Neural cell (in vitro differentiated cells): Measurements from ENCODE around the gene CPNE4. TPM values are rescaled to one million over a fixed set of nuclear protein-coding genes. Genes with fewer than 3 reads are reported as not detected.
"Not testable (repeated sequence)": the region's sequence is repeated elsewhere in the genome, so short reads cannot be mapped to it uniquely, and the experiment has no call there.

Experiments
- H2AFZ ChIP-seq: fragments of 200-600, 300-800 bp; sonication (generic), shearing (Covaris generic); 2 replicates; pipeline ENCODE4 v1.6.0; 2014; ENCODE audit warnings: low read depth, mild to moderate bottlenecking, antibody characterized with exemption, low read length, moderate library complexity
- H3F3A ChIP-seq: fragments of 200-600 bp; shearing (Covaris generic); 2 replicates; pipeline ENCODE4 v1.6.1; 2016; ENCODE audit warnings: mild to moderate bottlenecking, moderate library complexity, mixed read lengths, antibody characterized with exemption, low read length; ENCODE audit not compliant: insufficient read depth, poor library complexity, severe bottlenecking
- H3K27ac ChIP-seq: fragments of 200-600, 300-800 bp; sonication (generic), shearing (Covaris generic); 2 replicates; pipeline ENCODE4 v1.5.1; 2014; ENCODE audit warnings: mild to moderate bottlenecking, low read length, moderate library complexity
- H3K27me3 ChIP-seq: fragments of 300-800, 200-600 bp; sonication (generic), shearing (Covaris generic); 2 replicates; pipeline ENCODE4 v1.6.0; 2014; ENCODE audit warnings: mild to moderate bottlenecking, low read depth, low read length, moderate library complexity; ENCODE audit not compliant: insufficient read depth
- H3K36me3 ChIP-seq: fragments of 300-800, 200-600 bp; sonication (generic), shearing (Covaris generic); 2 replicates; pipeline ENCODE4 v1.5.1; 2014; ENCODE audit warnings: mild to moderate bottlenecking, antibody characterized with exemption, low read length, moderate library complexity; ENCODE audit not compliant: insufficient read depth
- H3K4me2 ChIP-seq: fragments of 300-800, 200-600 bp; sonication (generic), shearing (Covaris generic); 2 replicates; pipeline ENCODE4 v1.6.0; 2014; ENCODE audit warnings: mild to moderate bottlenecking, low read length
- H3K4me3 ChIP-seq: fragments of 300-800, 200-600 bp; sonication (generic), shearing (Covaris generic); 2 replicates; pipeline ENCODE4 v1.5.1; 2014; ENCODE audit warnings: mild to moderate bottlenecking, low read length, moderate library complexity
- H3K79me2 ChIP-seq: fragments of 200-600 bp; shearing (Covaris generic); replicated peaks from 2 replicates; pipeline ENCODE4 v1.6.0; 2014; ENCODE audit warnings: mild to moderate bottlenecking, low read length, moderate library complexity; ENCODE audit not compliant: insufficient read depth
- H3K9ac ChIP-seq: fragments of 300-800, 200-600 bp; sonication (generic), shearing (Covaris generic); 2 replicates; pipeline ENCODE4 v1.6.1; 2016; ENCODE audit warnings: mild to moderate bottlenecking, low read length, mixed read lengths
- H3K9me2 ChIP-seq: fragments of 200-600 bp; shearing (Covaris generic); 2 replicates; pipeline ENCODE4 v1.6.1; 2016; ENCODE audit warnings: mild to moderate bottlenecking, low read length, mixed read lengths; ENCODE audit not compliant: insufficient read depth
- H3K9me3 ChIP-seq: fragments of 200-600, 300-800 bp; sonication (generic), shearing (Covaris generic); 2 replicates; pipeline ENCODE4 v1.6.1; 2016; ENCODE audit warnings: mild to moderate bottlenecking, mixed run types, low read length, moderate library complexity, mixed read lengths
- H4K20me1 ChIP-seq: fragments of 200-600 bp; shearing (Covaris generic); 2 replicates; pipeline ENCODE4 v1.6.1; 2016; ENCODE audit warnings: mild to moderate bottlenecking, mixed run types; ENCODE audit not compliant: insufficient read depth
- CTCF ChIP-seq: fragments of 450-650 bp; IDR thresholded peaks from 2 replicates; pipeline ENCODE4 v1.5.1; 2014; ENCODE audit warnings: antibody characterized with exemption, mild to moderate bottlenecking, moderate library complexity; ENCODE audit not compliant: poor library complexity, severe bottlenecking
- EP300 ChIP-seq: fragments of 450-650 bp; conservative IDR thresholded peaks from 2 replicates; pipeline ENCODE4 v1.6.1; 2014; ENCODE audit warnings: antibody characterized with exemption, mild to moderate bottlenecking, moderate library complexity; ENCODE audit not compliant: poor library complexity, severe bottlenecking
- EZH2 ChIP-seq: fragments of 200-600, 300-800 bp; shearing (Covaris generic), sonication (generic); IDR thresholded peaks from 2 replicates; pipeline ENCODE4 v1.6.1; 2014; ENCODE audit warnings: antibody characterized with exemption, low read length, borderline replicate concordance, mild to moderate bottlenecking; ENCODE audit not compliant: insufficient read depth, poor library complexity, severe bottlenecking
- MXI1 ChIP-seq: fragments of 450-650 bp; conservative IDR thresholded peaks from 2 replicates; pipeline ENCODE4 v1.6.1; 2014; ENCODE audit warnings: antibody characterized with exemption, mild to moderate bottlenecking; ENCODE audit not compliant: poor library complexity, severe bottlenecking
- POLR2AphosphoS5 ChIP-seq: IDR thresholded peaks from 2 replicates; pipeline ENCODE4 v1.6.1; 2012
- RAD21 ChIP-seq: fragments of 450-650 bp; conservative IDR thresholded peaks from 2 replicates; pipeline ENCODE4 v1.6.1; 2014; ENCODE audit warnings: antibody characterized with exemption, mild to moderate bottlenecking, moderate library complexity
- REST ChIP-seq: IDR thresholded peaks from 2 replicates; pipeline ENCODE4 v1.6.1; 2012; ENCODE audit warnings: borderline replicate concordance
- SMC3 ChIP-seq: fragments of 450-650 bp; conservative IDR thresholded peaks from 2 replicates; pipeline ENCODE4 v1.6.1; 2014; ENCODE audit warnings: antibody characterized with exemption, mild to moderate bottlenecking, moderate library complexity; ENCODE audit not compliant: poor library complexity
- TAF1 ChIP-seq: IDR thresholded peaks from 2 replicates; pipeline ENCODE4 v1.6.1; 2012; ENCODE audit warnings: low read depth
- polyA plus RNA-seq: library from polyadenylated mRNA; depleted of rRNA; stranded (reverse); fragments of >200 nt; gene quantifications from 2 replicates; pipeline ENCODE4 v1.2.3, GENCODE V29; 2014

CPNE4 gene
- polyA plus RNA-seq, 1 donor from 2014 or later: 0.59 TPM

GRCh38 chr3:131972550-131972949 is 62.3 kb downstream of the CPNE4 start (continued):
- no peak for TF ChIP-seq REST

- no peaks in the 10 kb centered on the region for H3K27me3 ChIP-seq
- no peaks in the 10 kb centered on the region for H3K9me3 ChIP-seq
- no peak overlapping the region for H3K9ac ChIP-seq
- H3K4me2 ChIP-seq: no peak overlapping the region
- TF ChIP-seq CTCF: no peak
- TF ChIP-seq MXI1: no peak
- TF ChIP-seq EZH2: no peak
- no peak for TF ChIP-seq REST
- TF ChIP-seq RAD21: no peak
- no peak for TF ChIP-seq EP300
- TF ChIP-seq POLR2AphosphoS5: no peak
- no peak for TF ChIP-seq SMC3
- TF ChIP-seq TAF1: no peak
- no peaks in the 10 kb centered on the region for H3K79me2 ChIP-seq
- no peak overlapping the region for H3K4me3 ChIP-seq
- no peaks in the 10 kb centered on the region for H3K36me3 ChIP-seq
- no peaks in the 10 kb centered on the region for H4K20me1 ChIP-seq
- no peak overlapping the region for H2AFZ ChIP-seq
- no peak overlapping the region for H3K27ac ChIP-seq
- no peaks in the 10 kb centered on the region for H3F3A ChIP-seq
- no peaks in the 10 kb centered on the region for H3K9me2 ChIP-seq
These were observed 62.7 kb downstream of the CPNE4 start for GRCh38 chr3:131972091-131972490.

- not testable (repeated sequence) for H3K27ac ChIP-seq, H3K4me3 ChIP-seq, H3K9me3 ChIP-seq, H3K9me2 ChIP-seq, H3K27me3 ChIP-seq, H3K36me3 ChIP-seq, H3K79me2 ChIP-seq, H4K20me1 ChIP-seq, H3K9ac ChIP-seq, H2AFZ ChIP-seq, H3K4me2 ChIP-seq, H3F3A ChIP-seq
These were observed 71.4 kb downstream of the CPNE4 start for GRCh38 chr3:131963442-131963841.
